ENCODE results near the gene PDGFC. TPM values are rescaled to one million over a fixed set of nuclear protein-coding genes. Genes with fewer than 3 reads are reported as not detected.

Gene PDGFC
- total RNA-seq, 1 experiment from 2014 or later, result 5.3 TPM

- no peak overlapping the region for H3K4me3 Mint-ChIP-seq
- ATAC-seq (no peak), DNase-seq (ENCODE audit: low spot score) (no peak)
- H3K27ac Mint-ChIP-seq, result no peak overlapping the region
- ChIA-PET CTCF (no interaction called here), POLR2A (no interaction called here)
- TF ChIP-seq MXD4 (CRISPR knock-in tag; IDR thresholded peaks at IDR 0.05; ENCODE audit: borderline replicate concordance), result no peak
- TF ChIP-seq, protein P1, sequence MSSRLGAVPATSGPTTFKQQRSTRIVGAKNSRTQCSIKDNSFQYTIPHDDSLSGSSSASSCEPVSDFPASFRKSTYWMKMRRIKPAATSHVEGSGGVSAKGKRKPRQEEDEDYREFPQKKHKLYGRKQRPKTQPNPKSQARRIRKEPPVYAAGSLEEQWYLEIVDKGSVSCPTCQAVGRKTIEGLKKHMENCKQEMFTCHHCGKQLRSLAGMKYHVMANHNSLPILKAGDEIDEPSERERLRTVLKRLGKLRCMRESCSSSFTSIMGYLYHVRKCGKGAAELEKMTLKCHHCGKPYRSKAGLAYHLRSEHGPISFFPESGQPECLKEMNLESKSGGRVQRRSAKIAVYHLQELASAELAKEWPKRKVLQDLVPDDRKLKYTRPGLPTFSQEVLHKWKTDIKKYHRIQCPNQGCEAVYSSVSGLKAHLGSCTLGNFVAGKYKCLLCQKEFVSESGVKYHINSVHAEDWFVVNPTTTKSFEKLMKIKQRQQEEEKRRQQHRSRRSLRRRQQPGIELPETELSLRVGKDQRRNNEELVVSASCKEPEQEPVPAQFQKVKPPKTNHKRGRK (CRISPR knock-in tag; IDR thresholded peaks at IDR 0.05; ENCODE audit: borderline replicate concordance), result no peak
- no peak for TF ChIP-seq ETV6 (CRISPR knock-in tag; IDR thresholded peaks at IDR 0.05)
- TF ChIP-seq, protein P2, sequence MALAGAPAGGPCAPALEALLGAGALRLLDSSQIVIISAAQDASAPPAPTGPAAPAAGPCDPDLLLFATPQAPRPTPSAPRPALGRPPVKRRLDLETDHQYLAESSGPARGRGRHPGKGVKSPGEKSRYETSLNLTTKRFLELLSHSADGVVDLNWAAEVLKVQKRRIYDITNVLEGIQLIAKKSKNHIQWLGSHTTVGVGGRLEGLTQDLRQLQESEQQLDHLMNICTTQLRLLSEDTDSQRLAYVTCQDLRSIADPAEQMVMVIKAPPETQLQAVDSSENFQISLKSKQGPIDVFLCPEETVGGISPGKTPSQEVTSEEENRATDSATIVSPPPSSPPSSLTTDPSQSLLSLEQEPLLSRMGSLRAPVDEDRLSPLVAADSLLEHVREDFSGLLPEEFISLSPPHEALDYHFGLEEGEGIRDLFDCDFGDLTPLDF (CRISPR knock-in tag; IDR thresholded peaks at IDR 0.05), result no peak
- TF ChIP-seq FOXJ3 (CRISPR knock-in tag; IDR thresholded peaks at IDR 0.05; ENCODE audit: borderline replicate concordance), result no peak
- no peak for TF ChIP-seq TP53 (CRISPR knock-in tag; IDR thresholded peaks at IDR 0.05)
- TF ChIP-seq GTF2I (CRISPR knock-in tag; conservative IDR thresholded peaks at IDR 0.05), result no peak
- TF ChIP-seq CBFB (CRISPR knock-in tag; IDR thresholded peaks at IDR 0.05; ENCODE audit: low read depth), result no peak
- TF ChIP-seq ZNF263 (CRISPR knock-in tag; IDR thresholded peaks at IDR 0.05; ENCODE audit: low read depth), result no peak
- TF ChIP-seq RELA (CRISPR knock-in tag; IDR thresholded peaks at IDR 0.05; ENCODE audit: borderline replicate concordance), result no peak
- TF ChIP-seq, protein P3, sequence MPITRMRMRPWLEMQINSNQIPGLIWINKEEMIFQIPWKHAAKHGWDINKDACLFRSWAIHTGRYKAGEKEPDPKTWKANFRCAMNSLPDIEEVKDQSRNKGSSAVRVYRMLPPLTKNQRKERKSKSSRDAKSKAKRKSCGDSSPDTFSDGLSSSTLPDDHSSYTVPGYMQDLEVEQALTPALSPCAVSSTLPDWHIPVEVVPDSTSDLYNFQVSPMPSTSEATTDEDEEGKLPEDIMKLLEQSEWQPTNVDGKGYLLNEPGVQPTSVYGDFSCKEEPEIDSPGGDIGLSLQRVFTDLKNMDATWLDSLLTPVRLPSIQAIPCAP (CRISPR knock-in tag; IDR thresholded peaks at IDR 0.05), result no peak
- no peak for TF ChIP-seq ELF4 (CRISPR knock-in tag; IDR thresholded peaks at IDR 0.05; ENCODE audit: low read depth)
- TF ChIP-seq NFE2L1 (CRISPR knock-in tag; IDR thresholded peaks at IDR 0.05), result no peak
- TF ChIP-seq NR1H2 (CRISPR knock-in tag; IDR thresholded peaks at IDR 0.05), result no peak
- TF ChIP-seq, protein P4, sequence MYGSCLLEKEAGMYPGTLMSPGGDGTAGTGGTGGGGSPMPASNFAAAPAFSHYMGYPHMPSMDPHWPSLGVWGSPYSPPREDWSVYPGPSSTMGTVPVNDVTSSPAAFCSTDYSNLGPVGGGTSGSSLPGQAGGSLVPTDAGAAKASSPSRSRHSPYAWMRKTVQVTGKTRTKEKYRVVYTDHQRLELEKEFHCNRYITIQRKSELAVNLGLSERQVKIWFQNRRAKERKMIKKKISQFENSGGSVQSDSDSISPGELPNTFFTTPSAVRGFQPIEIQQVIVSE (CRISPR knock-in tag; IDR thresholded peaks at IDR 0.05; ENCODE audit: borderline replicate concordance), result no peak
- H3K9me3 Mint-ChIP-seq, result no peaks in the 10 kb centered on the region; the same call in 1 of the 2 replicates
- H3K27me3 Mint-ChIP-seq (ENCODE audit: low read depth), result no peaks in the 10 kb centered on the region
- peaks cover 13% of the 10 kb centered on the region for H3K4me1 Mint-ChIP-seq
- no peaks in the 10 kb centered on the region for H3K36me3 Mint-ChIP-seq
Measured at GRCh38 chr4:156751486-156751885, 220.1 kb downstream of the PDGFC start.

- no peak overlapping the region for H3K4me3 Mint-ChIP-seq
- H3K9me3 Mint-ChIP-seq, result no peaks in the 10 kb centered on the region
- CTCF ChIA-PET, result no interaction called here
- H3K27me3 Mint-ChIP-seq (ENCODE audit: low read depth), result no peaks in the 10 kb centered on the region
- ATAC-seq, result no peak
- no peak overlapping the region for H3K27ac Mint-ChIP-seq
- H3K4me1 Mint-ChIP-seq, result peaks cover 15% of the 10 kb centered on the region
- POLR2A ChIA-PET, result no interaction called here
- H3K36me3 Mint-ChIP-seq, result no peaks in the 10 kb centered on the region
- no peak for DNase-seq (ENCODE audit: low spot score)
- TF ChIP-seq NFE2L1 (CRISPR knock-in tag; IDR thresholded peaks at IDR 0.05), result no peak
- TF ChIP-seq NFATC4 (CRISPR knock-in tag; IDR thresholded peaks at IDR 0.05), result no peak
- TF ChIP-seq E2F4 (CRISPR knock-in tag; IDR thresholded peaks at IDR 0.05; ENCODE audit: borderline replicate concordance, low read depth), result no peak
Measured at GRCh38 chr4:156749426-156750403, 221.9 kb downstream of the PDGFC start.

Measured in WTC11 (cell line).